HepG2 (cell line): ENCODE measurements around the gene DCAKD. TPM values are rescaled to one million over a fixed set of nuclear protein-coding genes. Genes with fewer than 3 reads are reported as not detected.
A peak's percentile ranks its signal among the peaks of the same experiment; 100 is the strongest.

Experiments used
- BORCS8-MEF2B ChIP-seq: sonication (generic); formaldehyde crosslinking; IDR thresholded peaks from 2 replicates; pipeline ENCODE4 v1.8.0; 2022; ENCODE audit warnings: mild to moderate bottlenecking, missing genetic modification reagents
- ELF4 ChIP-seq: sonication (generic); formaldehyde crosslinking; IDR thresholded peaks from 2 replicates; pipeline ENCODE4 v1.5.0; 2020; ENCODE audit warnings: missing genetic modification reagents, mild to moderate bottlenecking, moderate library complexity, borderline replicate concordance
- HMGXB4 ChIP-seq, 2 experiments: sonication (generic) in 1 of 2; formaldehyde crosslinking in 1 of 2; IDR thresholded peaks; 2 replicates each; pipeline versions ENCODE4 v1.4.0 to v1.6.1; 2018 to 2020; ENCODE audit warnings: missing genetic modification reagents in 2 of 2, borderline replicate concordance in 1 of 2, low read depth in 1 of 2, mild to moderate bottlenecking in 1 of 2, missing biosample characterization in 1 of 2
- HNF4G ChIP-seq, 2 experiments: sonication (generic) in 1 of 2; formaldehyde crosslinking in 1 of 2; IDR thresholded peaks; 2 replicates each; pipeline versions ENCODE4 v1.4.0 to v1.6.1; 2011 to 2020; ENCODE audit warnings: borderline replicate concordance in 2 of 2, low read depth in 2 of 2, mild to moderate bottlenecking in 2 of 2, low read length in 1 of 2, missing genetic modification reagents in 1 of 2, moderate library complexity in 1 of 2
- IRF2 ChIP-seq: IDR thresholded peaks from 2 replicates; pipeline ENCODE4 v1.6.1; 2018; ENCODE audit warnings: missing genetic modification reagents, missing compliant biosample characterization
- KDM6A ChIP-seq: IDR thresholded peaks from 2 replicates; pipeline ENCODE4 v1.6.1; 2016; ENCODE audit warnings: low read depth
- KMT2B ChIP-seq: IDR thresholded peaks from 2 replicates; pipeline ENCODE4 v1.6.1; 2016; ENCODE audit warnings: missing genetic modification reagents, missing compliant biosample characterization
- MTA1 ChIP-seq: sonication (generic); formaldehyde crosslinking; IDR thresholded peaks from 2 replicates; pipeline ENCODE4 v1.4.0; 2020; ENCODE audit warnings: missing genetic modification reagents, mild to moderate bottlenecking, borderline replicate concordance
- PATZ1 ChIP-seq: sonication (generic); formaldehyde crosslinking; IDR thresholded peaks from 2 replicates; pipeline ENCODE4 v1.4.0; 2020; ENCODE audit warnings: missing genetic modification reagents
- TCF7L2 ChIP-seq: IDR thresholded peaks from 2 replicates; pipeline ENCODE4 v1.6.1; 2011; ENCODE audit warnings: mild to moderate bottlenecking, low read depth, low read length, moderate library complexity
- ZBTB38 ChIP-seq: sonication (generic); formaldehyde crosslinking; IDR thresholded peaks from 2 replicates; pipeline ENCODE4 v1.5.1; 2020; ENCODE audit warnings: mild to moderate bottlenecking, missing genetic modification reagents
- ZGPAT ChIP-seq: IDR thresholded peaks from 2 replicates; pipeline ENCODE4 v1.6.1; 2016; ENCODE audit warnings: mild to moderate bottlenecking
- ZMYM2 ChIP-seq: sonication (generic); formaldehyde crosslinking; IDR thresholded peaks from 2 replicates; pipeline ENCODE4 v1.8.0; 2022; ENCODE audit warnings: mild to moderate bottlenecking, missing genetic modification reagents
- ZNF101 ChIP-seq: sonication (generic); formaldehyde crosslinking; IDR thresholded peaks from 2 replicates; pipeline ENCODE4 v1.4.0; 2020; ENCODE audit warnings: mild to moderate bottlenecking, low read depth, missing genetic modification reagents, borderline replicate concordance
- ZNF12 ChIP-seq: sonication (generic); formaldehyde crosslinking; IDR thresholded peaks from 2 replicates; pipeline ENCODE4 v1.5.0; 2020; ENCODE audit warnings: missing genetic modification reagents
- ZNF225 ChIP-seq: sonication (generic); formaldehyde crosslinking; IDR thresholded peaks from 2 replicates; pipeline ENCODE4 v1.4.0; 2020; ENCODE audit warnings: mild to moderate bottlenecking, missing genetic modification reagents
- ZNF274 ChIP-seq: sonication (generic); formaldehyde crosslinking; IDR thresholded peaks from 2 replicates; pipeline ENCODE4 v1.5.1; 2020; ENCODE audit warnings: mild to moderate bottlenecking, missing genetic modification reagents
- ZNF740 ChIP-seq: sonication (generic); formaldehyde crosslinking; IDR thresholded peaks from 2 replicates; pipeline ENCODE4 v1.4.0; 2020; ENCODE audit warnings: missing genetic modification reagents
- polyA plus RNA-seq, 8 experiments: library from polyadenylated mRNA; depleted of rRNA in 3 of 8; stranded (reverse) in 7 of 8; unstranded in 1 of 8; fragments of >200 nt; fragmentation: Illumina TruSeq in 4 of 8; extraction: Trizol in 4 of 8; gene quantifications; 2 replicates each; pipeline versions ENCODE4 v1.2.1 to v1.2.3, GENCODE V29; 2011 to 2016; ENCODE audit warnings: low read depth in 4 of 8, missing spikeins in 1 of 8, mixed read lengths in 1 of 8; ENCODE audit not compliant: insufficient read depth in 1 of 8
- total RNA-seq, 5 experiments: library from RNA; depleted of rRNA; stranded (reverse); fragments of >200 nt; fragmentation: Illumina TruSeq; extraction: Trizol; gene quantifications; 2 replicates each; pipeline ENCODE4 v1.2.3, GENCODE V29; 2016; ENCODE audit warnings: low read depth in 1 of 5

Gene DCAKD
- total and polyA plus RNA-seq, 2 of the 13 experiments (the other 11 are each of a cell fraction or from before 2014, with no cell fraction given), result 25.9 to 29.2 TPM

DNA sequence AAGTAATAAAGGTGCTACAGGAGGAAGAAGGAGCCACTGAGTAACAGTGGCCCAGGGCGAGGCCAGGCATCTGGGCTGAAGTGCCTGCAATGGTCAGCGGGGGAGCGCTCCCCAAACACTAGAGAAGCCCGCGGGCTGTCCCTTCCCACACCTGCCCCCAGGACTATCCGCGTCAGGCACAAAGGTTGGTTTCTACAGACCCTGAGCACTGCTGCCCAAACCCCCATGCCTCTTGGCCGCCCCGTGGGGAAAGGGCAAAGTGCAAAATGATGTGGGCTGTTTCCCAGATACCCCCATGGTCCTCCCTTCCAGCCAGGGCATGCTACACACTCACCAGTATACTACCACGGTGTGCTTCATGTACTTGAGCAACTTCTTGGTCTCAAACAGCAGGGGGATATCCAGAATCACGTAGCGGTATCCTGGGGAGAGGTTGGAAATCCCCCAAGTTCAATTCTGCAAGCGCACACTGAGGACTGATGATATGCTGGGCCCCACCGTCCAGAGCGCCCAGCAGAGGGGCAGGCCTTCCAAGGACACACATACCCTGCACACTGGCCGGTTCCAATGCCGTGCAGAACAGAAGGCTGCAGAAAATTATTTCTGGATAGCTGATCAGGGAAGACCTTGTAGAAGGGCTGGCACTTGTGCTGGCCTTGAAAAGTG is 21.5 kb downstream of the DCAKD start (continued):
- no peak for TF ChIP-seq ZNF101
- no peak for TF ChIP-seq ZNF12 (CRISPR knock-in tag)
- TF ChIP-seq HMGXB4 (CRISPR knock-in tag; IDR thresholded peaks at IDR 0.05; ENCODE audit: borderline replicate concordance in 1 of 2, low read depth in 1 of 2), result no peak
- 0 out of 2 replicates have a peak, but pooled peaks have one; percentile 20 for TF ChIP-seq BORCS8-MEF2B (CRISPR knock-in tag)
- no peak for TF ChIP-seq IRF2 (CRISPR knock-in tag)
- TF ChIP-seq TCF7L2, result no peak
- TF ChIP-seq ZNF740, result peak; percentile 61; the same call in 1 of the 2 replicates
- peak; percentile 95 for TF ChIP-seq ZBTB38 (CRISPR knock-in tag)
- no peak for TF ChIP-seq ELF4 (CRISPR knock-in tag)
- TF ChIP-seq ZMYM2 (CRISPR knock-in tag), result 0 out of 2 replicates have a peak, but pooled peaks have one; percentile 7
- no peak for TF ChIP-seq KMT2B (CRISPR knock-in tag)
- no peak for TF ChIP-seq KDM6A (CRISPR knock-in tag)
- TF ChIP-seq HNF4G (IDR thresholded peaks at IDR 0.05; ENCODE audit: borderline replicate concordance, low read depth, low read length), result peak; percentile 81
- no peak for TF ChIP-seq HNF4G (CRISPR knock-in tag; IDR thresholded peaks at IDR 0.05; ENCODE audit: borderline replicate concordance, low read depth)
- TF ChIP-seq ZNF274 (CRISPR knock-in tag), result no peak
- peak; percentile 64; the same call in 1 of the 2 replicates for TF ChIP-seq MTA1
- no peak for TF ChIP-seq ZGPAT (CRISPR knock-in tag)
- TF ChIP-seq ZNF225 (CRISPR knock-in tag), result no peak
- TF ChIP-seq PATZ1 (CRISPR knock-in tag), result peak; percentile 45; the same call in 1 of the 2 replicates
